ENCODE data around the gene ACR. TPM values are rescaled to one million over a fixed set of nuclear protein-coding genes. Genes with fewer than 3 reads are reported as not detected.

Gene ACR
- total RNA-seq, 1 donor from 2014 or later = not detected

- peaks cover 44% of the 10 kb centered on the region for H3K27me3 ChIP-seq
- TF ChIP-seq, protein P1, sequence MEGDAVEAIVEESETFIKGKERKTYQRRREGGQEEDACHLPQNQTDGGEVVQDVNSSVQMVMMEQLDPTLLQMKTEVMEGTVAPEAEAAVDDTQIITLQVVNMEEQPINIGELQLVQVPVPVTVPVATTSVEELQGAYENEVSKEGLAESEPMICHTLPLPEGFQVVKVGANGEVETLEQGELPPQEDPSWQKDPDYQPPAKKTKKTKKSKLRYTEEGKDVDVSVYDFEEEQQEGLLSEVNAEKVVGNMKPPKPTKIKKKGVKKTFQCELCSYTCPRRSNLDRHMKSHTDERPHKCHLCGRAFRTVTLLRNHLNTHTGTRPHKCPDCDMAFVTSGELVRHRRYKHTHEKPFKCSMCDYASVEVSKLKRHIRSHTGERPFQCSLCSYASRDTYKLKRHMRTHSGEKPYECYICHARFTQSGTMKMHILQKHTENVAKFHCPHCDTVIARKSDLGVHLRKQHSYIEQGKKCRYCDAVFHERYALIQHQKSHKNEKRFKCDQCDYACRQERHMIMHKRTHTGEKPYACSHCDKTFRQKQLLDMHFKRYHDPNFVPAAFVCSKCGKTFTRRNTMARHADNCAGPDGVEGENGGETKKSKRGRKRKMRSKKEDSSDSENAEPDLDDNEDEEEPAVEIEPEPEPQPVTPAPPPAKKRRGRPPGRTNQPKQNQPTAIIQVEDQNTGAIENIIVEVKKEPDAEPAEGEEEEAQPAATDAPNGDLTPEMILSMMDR (IDR thresholded peaks at IDR 0.05) = no peak
- no peak for TF ChIP-seq EZH2 (IDR thresholded peaks at IDR 0.05)
- no peak for TF ChIP-seq EZH2phosphoT487 (IDR thresholded peaks at IDR 0.05)
Measured at GRCh38 chr22:50723991-50724390, 14.0 kb upstream of the ACR start.

GRCh38 chr22:50724616-50725015 lies 13.4 kb upstream of the ACR start:
- no peak overlapping the region for H3K4me3 Mint-ChIP-seq
- TF ChIP-seq EZH2phosphoT487 (IDR thresholded peaks at IDR 0.05) (no peak), EZH2 (IDR thresholded peaks at IDR 0.05) (no peak)
- TF ChIP-seq, protein P1 (IDR thresholded peaks at IDR 0.05) = no peak
- peaks cover 15% of the 10 kb centered on the region for H3K36me3 Mint-ChIP-seq
- Histone ChIP-seq H3K79me2 (ENCODE audit: low read depth) (no peaks in the 10 kb centered on the region), H3K27me3 (peaks cover 41% of the 10 kb centered on the region), H3K4me1 (peaks cover 4% of the 10 kb centered on the region), H3K9ac (no peak overlapping the region), H3K36me3 (no peaks in the 10 kb centered on the region), H3K4me3 (no peak overlapping the region), H2AFZ (replicated peaks) (no peak overlapping the region), H4K20me1 (ENCODE audit: low read depth) (peaks cover 36% of the 10 kb centered on the region), H3F3A (ENCODE audit: low read depth) (no peaks in the 10 kb centered on the region), H3K4me2 (no peak overlapping the region), H3K27ac (no peak overlapping the region), H3K9me3 (ENCODE audit: low read depth) (no peaks in the 10 kb centered on the region)
- peaks cover 10% of the 10 kb centered on the region for H3K27me3 Mint-ChIP-seq (ENCODE audit: insufficient read depth, low read depth)
- DNase-seq (ENCODE audit: low spot score) = no peak
- peaks cover 4% of the 10 kb centered on the region for H3K4me1 Mint-ChIP-seq
- peaks cover 2% of the 10 kb centered on the region for H3K9me3 Mint-ChIP-seq
- no peak overlapping the region for H3K27ac Mint-ChIP-seq

More at GRCh38 chr22:50723991-50724390, 14.0 kb upstream of the ACR start:
- no peak for DNase-seq (ENCODE audit: low spot score)
- Mint-ChIP-seq H3K36me3 (peaks cover 20% of the 10 kb centered on the region), H3K4me1 (peaks cover 8% of the 10 kb centered on the region), H3K27me3 (ENCODE audit: insufficient read depth, low read depth) (peaks cover 15% of the 10 kb centered on the region), H3K4me3 (no peak overlapping the region), H3K9me3 (peaks cover 2% of the 10 kb centered on the region), H3K27ac (no peak overlapping the region)
- peaks cover 43% of the 10 kb centered on the region for H4K20me1 ChIP-seq (ENCODE audit: low read depth)
- H3K9me3 ChIP-seq (ENCODE audit: low read depth) = no peaks in the 10 kb centered on the region
- H3K9ac ChIP-seq = no peak overlapping the region
- no peak overlapping the region for H3K27ac ChIP-seq
- H3K4me2 ChIP-seq = no peak overlapping the region
- no peak overlapping the region for H2AFZ ChIP-seq (replicated peaks)
- H3K36me3 ChIP-seq = no peaks in the 10 kb centered on the region
- no peaks in the 10 kb centered on the region for H3F3A ChIP-seq (ENCODE audit: low read depth)
- peaks cover 5% of the 10 kb centered on the region for H3K4me1 ChIP-seq
- H3K4me3 ChIP-seq = no peak overlapping the region
- H3K79me2 ChIP-seq (ENCODE audit: low read depth) = no peaks in the 10 kb centered on the region

DNA sequence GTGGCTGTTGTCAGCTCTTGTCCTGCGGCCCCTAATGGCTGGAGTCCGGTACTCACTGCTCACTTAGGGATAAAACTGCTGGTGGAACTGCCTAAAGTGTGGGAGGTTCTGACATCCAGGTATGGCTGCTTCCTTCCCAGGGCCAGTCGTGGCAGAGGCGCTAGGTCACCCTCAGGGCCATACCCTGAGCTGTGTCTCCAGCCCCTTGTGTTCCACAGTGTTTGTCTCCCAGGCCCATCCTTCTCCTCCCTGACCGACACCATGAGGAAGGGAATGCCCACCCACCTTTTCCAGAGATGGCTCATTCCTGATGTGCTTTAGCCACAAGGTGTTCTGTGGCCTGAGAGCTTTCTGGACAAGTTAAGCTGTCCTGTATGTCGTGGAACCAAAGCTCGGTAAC lies 12.4 kb upstream of the ACR start:
- H3K9me3 Mint-ChIP-seq = peaks cover 2% of the 10 kb centered on the region
- peaks cover 3% of the 10 kb centered on the region for H3K4me1 Mint-ChIP-seq
- H3K9me3 ChIP-seq (ENCODE audit: low read depth) = no peaks in the 10 kb centered on the region
- no peak overlapping the region for H3K4me2 ChIP-seq
- H3F3A ChIP-seq (ENCODE audit: low read depth) = no peaks in the 10 kb centered on the region
- H2AFZ ChIP-seq (replicated peaks) = no peak overlapping the region
- H3K36me3 Mint-ChIP-seq = peaks cover 14% of the 10 kb centered on the region
- TF ChIP-seq EZH2phosphoT487 (IDR thresholded peaks at IDR 0.05) = no peak
- no peak for TF ChIP-seq EZH2 (IDR thresholded peaks at IDR 0.05)
- TF ChIP-seq, protein P1 (IDR thresholded peaks at IDR 0.05) = no peak
- H3K27me3 ChIP-seq = peaks cover 41% of the 10 kb centered on the region
- no peaks in the 10 kb centered on the region for H3K4me1 ChIP-seq
- no peak overlapping the region for H3K27ac Mint-ChIP-seq
- DNase-seq (ENCODE audit: low spot score) = no peak
- H3K36me3 ChIP-seq = no peaks in the 10 kb centered on the region
- no peaks in the 10 kb centered on the region for H3K79me2 ChIP-seq (ENCODE audit: low read depth)
- no peak overlapping the region for H3K4me3 Mint-ChIP-seq
- H3K27ac ChIP-seq = no peak overlapping the region
- H3K27me3 Mint-ChIP-seq (ENCODE audit: insufficient read depth, low read depth) = peaks cover 12% of the 10 kb centered on the region
- peaks cover 33% of the 10 kb centered on the region for H4K20me1 ChIP-seq (ENCODE audit: low read depth)
- no peak overlapping the region for H3K4me3 ChIP-seq
- H3K9ac ChIP-seq = no peak overlapping the region
